Measurements from ENCODE around the gene FARS2. TPM values are rescaled to one million over a fixed set of nuclear protein-coding genes. Genes with fewer than 3 reads are reported as not detected.
"Not testable (repeated sequence)": the region's sequence is repeated elsewhere in the genome, so short reads cannot be mapped to it uniquely, and the experiment has no call there.

Gene FARS2
- total RNA-seq, 2 donors from 2014 or later: 15.4 to 15.7 TPM

GRCh38 chr6:5537132-5537531 is 275.8 kb downstream of the FARS2 start:
- ATAC-seq (no peak), DNase-seq (no peak)
- intact Hi-C loops (cut with DNase I, micrococcal nuclease): no loop called here

- intact Hi-C loops (cut with DNase I, micrococcal nuclease): no loop called here
- peak; percentile 67 for ATAC-seq
These were observed 276.7 kb downstream of the FARS2 start for GRCh38 chr6:5537967-5538366.

GRCh38 chr6:5540370-5540769 is 279.1 kb downstream of the FARS2 start:
- intact Hi-C loops (cut with DNase I, micrococcal nuclease): no loop called here
- DNase-seq (no peak), ATAC-seq (no peak)

More at GRCh38 chr6:5537967-5538366, 276.7 kb downstream of the FARS2 start:
- DNase-seq: no peak

- ATAC-seq (no peak), DNase-seq (no peak)
- intact Hi-C loops (cut with DNase I, micrococcal nuclease): no loop called here
These were observed 279.7 kb downstream of the FARS2 start for GRCh38 chr6:5541025-5541424.

GRCh38 chr6:5541751-5542432 is 280.6 kb downstream of the FARS2 start:
- DNase-seq (no peak), ATAC-seq (no peak)
- intact Hi-C loops (cut with DNase I, micrococcal nuclease): no loop called here

- ATAC-seq (no peak), DNase-seq (no peak)
- intact Hi-C loops (cut with DNase I, micrococcal nuclease): no loop called here
These were observed 286.2 kb downstream of the FARS2 start for GRCh38 chr6:5547556-5547955.

- no peak for ATAC-seq
- no peak for DNase-seq
- intact Hi-C loops (cut with DNase I, micrococcal nuclease): no loop called here
These were observed 289.3 kb downstream of the FARS2 start for GRCh38 chr6:5550631-5551030.

GRCh38 chr6:5552243-5552642 is 290.9 kb downstream of the FARS2 start:
- intact Hi-C loops (cut with DNase I, micrococcal nuclease): no loop called here
- no peak for DNase-seq
- ATAC-seq: no peak

- DNase-seq: no peak
- ATAC-seq: no peak
- intact Hi-C loops (cut with DNase I, micrococcal nuclease): no loop called here
These were observed 292.5 kb downstream of the FARS2 start for GRCh38 chr6:5553767-5554166.

- no peak for DNase-seq
- no peak for ATAC-seq
- intact Hi-C loops (cut with DNase I, micrococcal nuclease): no loop called here
These were observed 292.9 kb downstream of the FARS2 start for GRCh38 chr6:5554226-5554625.

- intact Hi-C loops (cut with DNase I, micrococcal nuclease): no loop called here
- no peak for ATAC-seq
These were observed 294.7 kb downstream of the FARS2 start for GRCh38 chr6:5556011-5556410.

GRCh38 chr6:5557506-5557905 is 296.2 kb downstream of the FARS2 start:
- no peak for ATAC-seq
- intact Hi-C loops (cut with DNase I, micrococcal nuclease): no loop called here

More at GRCh38 chr6:5556011-5556410, 294.7 kb downstream of the FARS2 start:
- no peak for DNase-seq

GRCh38 chr6:5559651-5560050 is 298.3 kb downstream of the FARS2 start:
- intact Hi-C loops (cut with DNase I, micrococcal nuclease): no loop called here
- DNase-seq: no peak
- no peak for ATAC-seq

More at GRCh38 chr6:5557506-5557905, 296.2 kb downstream of the FARS2 start:
- no peak for DNase-seq

- intact Hi-C loops (cut with DNase I, micrococcal nuclease): no loop called here
- no peak for DNase-seq
- ATAC-seq: no peak
These were observed 301.0 kb downstream of the FARS2 start for GRCh38 chr6:5562277-5562676.

- intact Hi-C loops (cut with DNase I, micrococcal nuclease): no loop called here
- DNase-seq (no peak), ATAC-seq (no peak)
These were observed 301.8 kb downstream of the FARS2 start for GRCh38 chr6:5563086-5563485.

- DNase-seq; ATAC-seq; intact Hi-C loops (cut with DNase I, micrococcal nuclease): not testable (repeated sequence)
These were observed 303.4 kb downstream of the FARS2 start for GRCh38 chr6:5564746-5565145.

- ATAC-seq (no peak), DNase-seq (no peak)
- intact Hi-C loops (cut with DNase I, micrococcal nuclease): no loop called here
These were observed 304.7 kb downstream of the FARS2 start for GRCh38 chr6:5565971-5566370.

- ATAC-seq (no peak), DNase-seq (no peak)
- intact Hi-C loops (cut with DNase I, micrococcal nuclease): no loop called here
These were observed 305.4 kb downstream of the FARS2 start for GRCh38 chr6:5566718-5567117.

GRCh38 chr6:5567352-5567751 is 306.0 kb downstream of the FARS2 start:
- intact Hi-C loops (cut with DNase I, micrococcal nuclease): no loop called here
- ATAC-seq (no peak), DNase-seq (no peak)

- intact Hi-C loops (cut with DNase I, micrococcal nuclease): no loop called here
- no peak for ATAC-seq
- no peak for DNase-seq
These were observed 306.6 kb downstream of the FARS2 start for GRCh38 chr6:5567890-5568289.

- intact Hi-C loops (cut with DNase I, micrococcal nuclease): no loop called here
- no peak for DNase-seq
- ATAC-seq: no peak
These were observed 308.2 kb downstream of the FARS2 start for GRCh38 chr6:5569491-5569890.
